ENCODE measurements around the gene HS2ST1. TPM values are rescaled to one million over a fixed set of nuclear protein-coding genes. Genes with fewer than 3 reads are reported as not detected.

HS2ST1 gene
- polyA plus RNA-seq, 1 donor (not counting 4 experiments of a cell fraction or from before 2014, with no cell fraction given), result 18.7 TPM

DNA sequence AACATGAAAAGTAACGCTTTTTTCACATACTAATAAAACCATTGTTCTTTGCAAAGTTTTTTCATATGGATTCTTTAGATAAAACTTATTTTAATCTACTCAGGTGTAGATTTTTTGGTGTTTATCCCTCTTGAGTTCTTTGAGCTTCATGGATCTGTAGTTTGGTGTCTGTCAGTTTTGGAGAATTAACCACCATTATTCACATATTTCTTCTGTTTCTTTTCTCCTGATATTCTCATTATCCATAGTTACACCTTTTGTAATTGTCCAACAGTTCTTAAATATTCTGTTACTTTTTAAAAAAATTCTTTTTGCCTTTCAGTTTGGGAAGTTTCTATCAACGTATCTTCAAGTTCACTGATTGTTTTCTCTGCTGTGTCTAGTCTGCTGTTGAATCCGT, 18.6 kb downstream of the HS2ST1 start:
- Histone ChIP-seq H3K4me2 (ENCODE audit: control insufficient read depth, extremely low read depth, insufficient read depth, low read depth, low read length) (no peak overlapping the region), H2AFZ (ENCODE audit: control insufficient read depth, low read length) (no peak overlapping the region), H3K27me3 (ENCODE audit: control insufficient read depth, extremely low read depth, insufficient read depth, low read length) (no peaks in the 10 kb centered on the region), H4K20me1 (ENCODE audit: control insufficient read depth, extremely low read depth, insufficient read depth, low read length) (no peaks in the 10 kb centered on the region), H3K27ac (ENCODE audit: control insufficient read depth, insufficient read depth, low read length) (no peak overlapping the region), H3K9ac (ENCODE audit: control insufficient read depth, extremely low read depth, insufficient read depth, low read length) (no peak overlapping the region), H3K79me2 (ENCODE audit: control insufficient read depth, insufficient read depth, low read length) (no peaks in the 10 kb centered on the region), H3K9me3 (ENCODE audit: control insufficient read depth, low read depth, low read length) (no peaks in the 10 kb centered on the region), H3K9me1 (ENCODE audit: control insufficient read depth, extremely low read depth, insufficient read depth, low read length) (no peaks in the 10 kb centered on the region), H3K36me3 (ENCODE audit: control insufficient read depth in 2 of 2, extremely low read depth in 1 of 2, insufficient read depth in 2 of 2, low read length in 2 of 2) (no peaks in the 10 kb centered on the region), H3K4me3 (ENCODE audit: control insufficient read depth in 2 of 3, extremely low read depth in 1 of 3, insufficient read depth in 2 of 3, low read depth in 1 of 3, low read length in 3 of 3) (no peak overlapping the region), H3K4me1 (ENCODE audit: control insufficient read depth, extremely low read depth, insufficient read depth, low read length) (no peaks in the 10 kb centered on the region)
- dilution Hi-C loops (cut with MboI; ENCODE audit: extremely low pct_ligation_motif_present, low sequenced_read_pairs), result no loop called here
- DNase-seq (ENCODE audit: low read depth, low spot score), result no peak
- FAIRE-seq, result no peak
- TF ChIP-seq, protein P1, sequence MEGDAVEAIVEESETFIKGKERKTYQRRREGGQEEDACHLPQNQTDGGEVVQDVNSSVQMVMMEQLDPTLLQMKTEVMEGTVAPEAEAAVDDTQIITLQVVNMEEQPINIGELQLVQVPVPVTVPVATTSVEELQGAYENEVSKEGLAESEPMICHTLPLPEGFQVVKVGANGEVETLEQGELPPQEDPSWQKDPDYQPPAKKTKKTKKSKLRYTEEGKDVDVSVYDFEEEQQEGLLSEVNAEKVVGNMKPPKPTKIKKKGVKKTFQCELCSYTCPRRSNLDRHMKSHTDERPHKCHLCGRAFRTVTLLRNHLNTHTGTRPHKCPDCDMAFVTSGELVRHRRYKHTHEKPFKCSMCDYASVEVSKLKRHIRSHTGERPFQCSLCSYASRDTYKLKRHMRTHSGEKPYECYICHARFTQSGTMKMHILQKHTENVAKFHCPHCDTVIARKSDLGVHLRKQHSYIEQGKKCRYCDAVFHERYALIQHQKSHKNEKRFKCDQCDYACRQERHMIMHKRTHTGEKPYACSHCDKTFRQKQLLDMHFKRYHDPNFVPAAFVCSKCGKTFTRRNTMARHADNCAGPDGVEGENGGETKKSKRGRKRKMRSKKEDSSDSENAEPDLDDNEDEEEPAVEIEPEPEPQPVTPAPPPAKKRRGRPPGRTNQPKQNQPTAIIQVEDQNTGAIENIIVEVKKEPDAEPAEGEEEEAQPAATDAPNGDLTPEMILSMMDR (optimal IDR thresholded peaks at IDR 0.05 in 1 of 3, IDR thresholded peaks at IDR 0.05 in 1 of 3, conservative IDR thresholded peaks at IDR 0.05 in 1 of 3; ENCODE audit: extremely low read depth in 1 of 3, insufficient read depth in 2 of 3, low read length in 3 of 3), result no peak
- no peak for TF ChIP-seq EZH2 (IDR thresholded peaks at IDR 0.05; ENCODE audit: low read length)

DNA sequence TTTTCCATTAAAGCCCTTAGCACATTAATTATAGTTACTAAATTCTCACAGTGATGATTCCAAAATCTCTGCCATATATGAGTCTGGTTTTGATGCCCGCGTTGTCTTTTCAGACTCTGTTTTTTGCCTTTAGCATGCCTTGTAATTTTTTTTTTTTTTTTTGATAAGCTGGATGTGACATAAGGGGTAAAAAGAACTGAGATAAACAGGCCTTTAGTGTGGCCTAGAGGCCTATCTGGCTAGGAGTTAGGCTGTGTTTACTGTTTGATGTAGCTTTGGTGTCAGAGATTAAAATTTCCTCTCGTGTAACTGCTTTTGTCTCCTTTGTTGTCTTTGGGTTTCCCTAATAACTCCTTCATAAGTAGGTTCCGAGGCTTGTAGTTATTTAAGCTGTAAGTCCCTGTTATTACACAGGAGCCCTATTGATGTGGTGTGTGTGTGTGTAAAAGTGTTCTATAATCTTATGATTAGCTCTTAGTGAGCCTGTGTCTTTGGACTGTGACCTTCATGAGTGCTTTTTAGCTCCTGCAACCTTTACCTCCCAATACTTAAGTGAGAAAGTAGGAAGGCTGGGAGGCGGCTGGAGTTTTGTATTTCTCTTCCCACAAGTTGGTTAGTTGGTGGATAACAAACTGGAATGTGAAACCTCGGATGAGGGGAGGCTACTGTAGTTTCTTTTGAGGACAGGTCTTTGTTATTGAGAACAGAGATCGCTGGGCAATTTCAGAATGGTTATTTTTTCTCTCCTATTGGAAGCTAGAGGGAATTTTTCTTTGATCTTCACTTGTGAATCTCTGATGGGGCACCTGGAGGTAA, 19.3 kb downstream of the HS2ST1 start:
- no peak overlapping the region for H3K9ac ChIP-seq (ENCODE audit: control insufficient read depth, extremely low read depth, insufficient read depth, low read length)

More for the DNA sequence above, 19.3 kb downstream of the HS2ST1 start:
- H3K4me2 ChIP-seq (ENCODE audit: control insufficient read depth, extremely low read depth, insufficient read depth, low read depth, low read length), result no peak overlapping the region
- no peak overlapping the region for H2AFZ ChIP-seq (ENCODE audit: control insufficient read depth, low read length)
- DNase-seq (ENCODE audit: low read depth, low spot score) (no peak), FAIRE-seq (no peak)
- TF ChIP-seq, protein P1 (optimal IDR thresholded peaks at IDR 0.05 in 1 of 3, IDR thresholded peaks at IDR 0.05 in 1 of 3, conservative IDR thresholded peaks at IDR 0.05 in 1 of 3; ENCODE audit: extremely low read depth in 1 of 3, insufficient read depth in 2 of 3, low read length in 3 of 3), result no peak
- TF ChIP-seq EZH2 (IDR thresholded peaks at IDR 0.05; ENCODE audit: low read length), result no peak
- H4K20me1 ChIP-seq (ENCODE audit: control insufficient read depth, extremely low read depth, insufficient read depth, low read length), result no peaks in the 10 kb centered on the region
- no peaks in the 10 kb centered on the region for H3K36me3 ChIP-seq (ENCODE audit: control insufficient read depth in 2 of 2, extremely low read depth in 1 of 2, insufficient read depth in 2 of 2, low read length in 2 of 2)
- no peak overlapping the region for H3K27ac ChIP-seq (ENCODE audit: control insufficient read depth, insufficient read depth, low read length)
- H3K9me1 ChIP-seq (ENCODE audit: control insufficient read depth, extremely low read depth, insufficient read depth, low read length), result no peaks in the 10 kb centered on the region
- H3K79me2 ChIP-seq (ENCODE audit: control insufficient read depth, insufficient read depth, low read length), result no peaks in the 10 kb centered on the region
- no peaks in the 10 kb centered on the region for H3K9me3 ChIP-seq (ENCODE audit: control insufficient read depth, low read depth, low read length)
- H3K27me3 ChIP-seq (ENCODE audit: control insufficient read depth, extremely low read depth, insufficient read depth, low read length), result no peaks in the 10 kb centered on the region
- no peak overlapping the region for H3K4me3 ChIP-seq (ENCODE audit: control insufficient read depth in 2 of 3, extremely low read depth in 1 of 3, insufficient read depth in 2 of 3, low read depth in 1 of 3, low read length in 3 of 3)
- dilution Hi-C loops (cut with MboI; ENCODE audit: extremely low pct_ligation_motif_present, low sequenced_read_pairs), result no loop called here
- no peaks in the 10 kb centered on the region for H3K4me1 ChIP-seq (ENCODE audit: control insufficient read depth, extremely low read depth, insufficient read depth, low read length)

Measured in keratinocyte (primary cell).